Measurements from ENCODE around the gene PRSS23.

Gene PRSS23

DNA sequence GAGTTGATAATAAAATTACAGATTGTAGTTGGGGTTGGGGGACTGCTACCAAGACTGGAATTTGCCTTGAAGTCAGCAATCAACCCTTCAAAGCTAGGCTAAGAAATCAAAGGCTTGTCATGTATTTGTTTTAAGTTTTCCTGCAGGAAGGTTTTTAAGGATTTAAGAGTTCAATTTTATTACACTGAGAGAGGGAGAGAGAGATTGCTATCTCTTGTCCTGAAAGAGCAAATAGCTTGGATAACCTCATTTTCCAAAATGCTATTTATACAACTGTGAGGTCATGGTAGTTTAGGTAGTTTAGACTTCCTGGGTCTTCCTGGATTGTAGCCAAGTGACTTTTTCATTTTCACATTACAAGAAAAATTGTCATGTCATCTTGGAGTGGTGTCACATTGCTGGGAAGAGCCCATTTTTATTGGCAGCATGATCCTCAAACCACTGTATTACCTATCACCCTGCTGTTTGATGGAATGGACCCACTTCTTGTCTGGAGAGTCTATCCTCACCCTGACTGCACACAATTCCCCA, 10.1 kb upstream of the PRSS23 start:
- in situ Hi-C loops (cut with MboI; ENCODE audit: low sequenced_read_pairs) = no loop called here

- in situ Hi-C loops (cut with MboI; ENCODE audit: low sequenced_read_pairs) = no loop called here
Observed at GRCh38 chr11:86790867-86791849, 9.2 kb upstream of the PRSS23 start.

GRCh38 chr11:86792150-86792549, 8.2 kb upstream of the PRSS23 start:
- in situ Hi-C loops (cut with MboI; ENCODE audit: low sequenced_read_pairs) = no loop called here

DNA sequence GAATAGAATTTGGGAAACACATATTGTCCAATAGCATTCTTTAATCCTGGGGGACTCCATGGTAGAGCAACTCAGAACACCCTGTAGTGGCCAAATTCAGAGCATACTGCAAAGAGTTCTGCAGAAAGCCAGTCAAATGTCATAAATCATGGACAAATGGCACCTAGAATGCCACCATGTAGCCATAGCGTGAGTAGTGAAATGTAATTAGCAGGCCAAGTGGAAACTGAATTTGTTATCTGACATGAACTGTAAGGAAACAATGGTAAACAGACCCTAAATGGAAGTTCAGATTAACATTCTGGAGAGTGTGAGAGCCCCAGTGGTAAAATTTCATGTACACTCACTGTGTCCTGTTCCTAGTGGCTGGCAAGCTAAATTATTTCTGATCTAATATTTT, 7.0 kb upstream of the PRSS23 start:
- in situ Hi-C loops (cut with MboI; ENCODE audit: low sequenced_read_pairs) = no loop called here

DNA sequence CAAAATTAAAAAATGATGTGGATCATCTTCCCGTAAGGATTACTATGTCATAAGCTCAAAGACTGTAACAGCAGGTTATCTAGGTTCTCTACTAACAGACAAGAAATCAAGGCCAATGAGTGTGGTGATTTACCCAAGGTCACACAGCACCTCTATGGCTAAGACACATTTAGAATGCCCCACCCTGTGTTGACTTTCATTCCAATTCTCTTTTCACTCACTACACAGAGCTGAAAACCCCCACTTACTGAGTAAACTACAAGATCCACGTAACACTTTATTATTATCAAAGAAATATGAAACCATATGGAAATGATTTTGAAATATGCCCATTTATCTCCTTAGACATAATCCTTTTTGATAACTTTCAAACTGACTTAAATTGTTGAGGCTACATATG, 4.8 kb upstream of the PRSS23 start:
- in situ Hi-C loops (cut with MboI; ENCODE audit: low sequenced_read_pairs) = no loop called here

- in situ Hi-C loops (cut with MboI; ENCODE audit: low sequenced_read_pairs) = no loop called here
Observed at GRCh38 chr11:86795949-86796348, 4.4 kb upstream of the PRSS23 start.

DNA sequence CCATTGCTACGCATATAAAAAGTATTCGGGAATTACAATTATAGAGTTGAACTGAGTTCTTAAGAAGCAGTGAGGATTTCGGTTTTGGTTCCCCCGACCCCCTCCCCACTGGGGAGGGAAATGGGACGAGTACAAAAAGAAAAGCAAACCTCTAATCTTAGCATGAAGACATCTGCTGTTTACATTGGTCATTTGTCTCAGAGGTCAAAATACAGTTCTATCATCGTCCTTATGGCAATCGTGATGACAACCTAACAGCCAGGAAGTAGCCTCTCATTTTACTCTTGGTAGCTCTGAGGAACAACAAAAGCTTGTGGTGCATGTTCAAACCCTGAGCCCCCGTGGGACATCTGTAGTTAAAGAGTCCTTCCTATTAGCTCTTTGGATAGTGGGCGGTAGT, 3.2 kb upstream of the PRSS23 start:
- in situ Hi-C loops (cut with MboI; ENCODE audit: low sequenced_read_pairs) = no loop called here

DNA sequence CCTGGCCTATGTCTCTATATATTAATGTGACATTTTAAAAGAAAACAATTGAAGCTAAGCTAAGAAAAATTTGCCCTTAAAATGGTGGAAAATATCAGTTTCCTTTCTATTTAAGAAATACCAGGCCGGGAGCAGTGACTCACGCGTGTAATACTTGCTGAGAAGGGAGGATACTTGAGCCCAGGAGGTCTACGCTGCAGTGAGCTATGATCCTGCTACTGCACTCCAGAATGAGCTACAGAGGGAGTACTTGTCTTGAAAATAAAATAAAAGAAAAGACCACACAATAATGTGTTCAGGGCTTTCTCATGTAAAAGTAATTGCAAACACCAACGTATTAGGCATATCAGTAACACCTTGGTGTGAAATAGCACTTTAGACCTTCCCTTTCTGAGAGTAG, 1.4 kb upstream of the PRSS23 start:
- in situ Hi-C loops (cut with MboI; ENCODE audit: low sequenced_read_pairs) = no loop called here

- in situ Hi-C loops (cut with MboI; ENCODE audit: low sequenced_read_pairs) = no loop called here
Observed at GRCh38 chr11:86799680-86800075, 664 bp upstream of the PRSS23 start.

DNA sequence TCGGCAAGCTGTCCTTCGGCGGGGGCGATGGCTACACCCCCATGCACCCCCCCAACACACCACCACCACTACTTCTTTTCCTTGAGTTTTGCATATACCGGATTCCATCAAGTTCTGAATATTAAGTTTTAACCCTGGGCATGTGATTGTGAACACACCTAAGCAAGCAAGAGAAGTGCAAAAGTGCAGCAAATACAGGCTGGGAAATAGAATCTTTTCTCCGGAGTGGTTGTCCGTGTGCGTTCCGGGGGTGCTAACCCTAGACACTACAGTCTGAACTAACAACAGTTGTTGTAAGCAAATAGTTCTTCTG, 574 bp downstream of the PRSS23 start:
- in situ Hi-C loops (cut with MboI; ENCODE audit: low sequenced_read_pairs) = no loop called here

- in situ Hi-C loops (cut with MboI; ENCODE audit: low sequenced_read_pairs) = no loop called here
Observed at GRCh38 chr11:86801364-86801763, 1.0 kb downstream of the PRSS23 start.

DNA sequence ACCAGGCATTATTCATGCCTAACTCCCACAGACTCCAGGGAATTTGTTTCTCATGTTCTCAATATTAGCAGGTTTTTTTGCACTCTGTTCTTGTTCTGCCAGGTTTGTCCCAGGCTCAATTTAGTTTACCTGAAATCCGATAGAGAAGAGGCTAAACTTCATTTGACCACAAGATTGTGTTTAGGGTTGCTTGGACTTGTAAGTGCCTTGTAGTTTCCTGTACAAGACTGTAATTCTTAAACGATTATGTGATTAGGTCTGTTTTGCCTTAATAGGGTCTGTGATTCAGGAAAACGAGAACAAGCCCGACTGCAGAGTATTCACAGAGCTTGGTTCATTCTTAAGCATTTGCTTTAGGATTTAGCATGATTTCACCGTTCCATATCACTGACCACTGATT, 1.8 kb downstream of the PRSS23 start:
- in situ Hi-C loops (cut with MboI; ENCODE audit: low sequenced_read_pairs) = no loop called here

DNA sequence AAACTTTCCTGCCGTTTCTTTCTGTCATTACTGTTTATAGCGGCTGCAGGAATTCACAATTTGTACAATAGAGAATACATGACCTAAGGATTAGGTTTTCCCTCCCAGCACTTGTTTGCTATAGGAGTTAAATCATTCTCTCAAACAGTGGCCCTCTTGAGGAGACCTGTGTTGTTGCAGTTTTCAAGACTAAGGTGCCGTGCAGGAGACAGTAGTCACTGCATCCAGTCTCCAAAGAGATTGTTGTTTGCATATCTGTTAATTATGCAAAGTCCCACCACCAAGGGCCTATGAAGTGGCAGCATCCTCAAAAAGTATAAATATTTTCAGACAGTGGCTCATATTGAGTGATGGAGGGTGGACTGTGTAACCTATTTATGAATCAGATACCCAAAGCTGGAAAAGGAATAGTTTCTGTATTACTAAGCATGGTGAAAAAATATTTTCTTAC, 2.3 kb downstream of the PRSS23 start:
- in situ Hi-C loops (cut with MboI; ENCODE audit: low sequenced_read_pairs) = no loop called here

DNA sequence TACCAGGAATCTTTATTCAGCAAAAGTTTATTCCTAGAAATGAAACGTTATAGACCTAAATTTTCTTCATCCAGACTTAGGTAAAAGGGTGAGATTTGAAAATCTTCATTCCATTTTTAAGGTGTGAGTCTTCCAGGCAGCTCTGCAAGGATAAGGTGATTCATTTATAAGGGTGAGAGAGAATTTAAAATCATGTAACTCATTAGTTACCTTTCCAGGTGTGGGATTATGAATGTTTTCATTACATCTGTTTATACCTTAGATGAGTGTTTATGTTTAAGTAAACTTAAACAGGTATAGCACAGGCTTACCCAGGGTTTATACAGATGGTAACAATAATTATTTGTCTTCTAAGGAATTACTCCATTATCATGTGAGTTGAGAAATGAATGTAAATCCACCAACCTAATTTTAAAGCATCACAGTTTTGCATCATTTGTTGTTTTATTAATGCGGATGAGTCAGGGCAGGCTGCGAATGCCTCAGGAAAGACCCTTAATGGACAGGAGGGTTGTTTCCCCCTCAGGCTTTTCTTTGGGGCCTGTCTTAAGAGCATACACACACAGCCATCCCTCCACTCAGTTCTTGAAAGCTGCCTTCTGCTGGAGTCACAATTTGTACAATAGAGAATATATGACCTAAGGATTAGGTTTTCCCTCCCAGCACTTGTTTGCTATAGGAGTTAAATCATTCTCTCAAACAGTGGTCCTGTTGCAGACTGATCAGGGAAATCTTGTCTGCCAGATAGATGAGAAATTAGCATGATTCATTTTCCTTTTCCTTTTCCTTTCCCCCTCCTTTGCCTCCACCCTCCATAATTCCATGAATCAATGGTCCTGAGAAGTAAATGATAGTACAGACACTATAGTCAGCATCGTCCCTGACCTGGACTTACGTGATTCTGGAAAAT, 3.0 kb downstream of the PRSS23 start:
- in situ Hi-C loops (cut with MboI; ENCODE audit: low sequenced_read_pairs) = no loop called here

GRCh38 chr11:86804951-86805350, 4.6 kb downstream of the PRSS23 start:
- in situ Hi-C loops (cut with MboI; ENCODE audit: low sequenced_read_pairs) = no loop called here

DNA sequence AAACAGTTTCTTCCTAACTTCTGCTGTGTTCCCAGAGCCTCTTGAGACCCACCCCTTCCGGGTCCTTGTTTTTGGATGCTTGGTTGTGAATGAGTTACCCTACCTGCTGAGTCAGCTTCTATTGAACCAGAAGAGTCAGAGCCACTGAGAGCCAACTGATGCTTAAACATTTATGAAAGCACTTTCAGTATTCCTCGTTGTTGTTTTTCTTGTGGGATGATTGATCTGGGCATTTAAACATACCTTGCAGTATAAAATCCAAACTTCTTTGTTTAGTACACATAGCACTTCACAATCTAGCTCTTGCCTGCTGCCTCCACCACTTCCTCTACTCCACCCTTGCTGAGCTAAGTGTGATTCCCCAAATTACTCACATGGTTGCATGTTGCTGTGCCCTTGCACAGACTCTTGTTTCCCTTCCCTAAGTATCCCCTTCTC, 5.5 kb downstream of the PRSS23 start:
- in situ Hi-C loops (cut with MboI; ENCODE audit: low sequenced_read_pairs) = no loop called here

DNA sequence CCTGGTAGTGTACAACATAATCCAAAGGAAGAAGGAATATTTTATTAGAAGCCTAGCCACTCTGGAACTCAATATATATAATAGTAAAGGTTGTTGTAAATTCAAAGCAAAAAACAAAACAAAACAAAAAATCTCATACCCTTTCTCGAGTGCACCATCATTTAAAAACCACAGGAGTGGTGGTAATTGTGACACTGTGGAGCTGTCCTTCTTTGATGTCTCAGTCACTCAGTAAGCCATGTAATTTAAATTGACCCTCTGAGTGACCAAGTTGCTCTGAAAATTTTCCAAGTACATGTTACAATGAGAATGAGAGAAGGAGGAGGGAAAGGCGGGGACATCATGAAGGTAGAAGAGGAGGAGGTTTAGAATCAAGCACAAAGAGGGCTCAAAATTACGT, 6.6 kb downstream of the PRSS23 start:
- in situ Hi-C loops (cut with MboI; ENCODE audit: low sequenced_read_pairs) = no loop called here

DNA sequence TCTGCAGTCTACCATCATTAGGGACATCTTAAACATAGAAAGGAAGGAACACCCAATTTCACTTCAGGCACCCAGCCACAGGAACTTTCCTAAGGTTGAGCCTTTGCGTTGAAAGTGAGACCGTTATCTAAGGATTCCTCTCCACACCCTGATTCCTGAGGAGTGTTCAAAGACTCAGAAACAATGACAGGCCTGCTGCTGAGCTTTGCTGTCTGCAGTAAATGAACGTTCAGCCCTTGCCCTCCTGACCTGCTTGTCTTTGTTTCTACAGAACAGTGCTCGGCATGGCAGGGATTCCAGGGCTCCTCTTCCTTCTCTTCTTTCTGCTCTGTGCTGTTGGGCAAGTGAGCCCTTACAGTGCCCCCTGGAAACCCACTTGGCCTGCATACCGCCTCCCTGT, 7.0 kb downstream of the PRSS23 start:
- in situ Hi-C loops (cut with MboI; ENCODE audit: low sequenced_read_pairs) = no loop called here

GRCh38 chr11:86809561-86809960, 9.2 kb downstream of the PRSS23 start:
- in situ Hi-C loops (cut with MboI; ENCODE audit: low sequenced_read_pairs) = no loop called here

- in situ Hi-C loops (cut with MboI; ENCODE audit: low sequenced_read_pairs) = loop anchor here (10.0 kb wide), 1 partner anchor 355 kb away; no protein-coding TSS in a partner anchor
Observed at GRCh38 chr11:86810288-86810687, 9.9 kb downstream of the PRSS23 start.

GRCh38 chr11:86811637-86812321, 11.4 kb downstream of the PRSS23 start:
- in situ Hi-C loops (cut with MboI; ENCODE audit: low sequenced_read_pairs) = loop anchor here (10.0 kb wide), 1 partner anchor 357 kb away; no protein-coding TSS in a partner anchor
